Upper lobe of right lung (tissue), 1 donor: Measurements from ENCODE around the gene CHST8. TPM values are rescaled to one million over a fixed set of nuclear protein-coding genes. Genes with fewer than 3 reads are reported as not detected.

ENCODE experiments used
- ATAC-seq: fragments of 200-7000 bp; cut with Tn5 transposase; one replicate; pipeline ENCODE4 v1.9.1; 2020; ENCODE audit warnings: mild to moderate bottlenecking, moderate library complexity
- DNase-seq: peaks from one replicate; pipeline ENCODE4 v3.0.0-alpha.2; 2020
- H3K27ac ChIP-seq: fragments of 200-600 bp; one replicate; pipeline ENCODE4 v1.8.0; 2022
- H3K27me3 ChIP-seq: fragments of 200-600 bp; one replicate; pipeline ENCODE4 v1.8.0; 2022; ENCODE audit warnings: mild to moderate bottlenecking
- H3K36me3 ChIP-seq: fragments of 200-600 bp; one replicate; pipeline ENCODE4 v1.8.0; 2022
- H3K4me1 ChIP-seq: fragments of 200-600 bp; one replicate; pipeline ENCODE4 v1.8.0; 2022
- H3K4me3 ChIP-seq: fragments of 200-600 bp; one replicate; pipeline ENCODE4 v1.8.0; 2022; ENCODE audit warnings: mild to moderate bottlenecking
- H3K9me3 ChIP-seq: fragments of 200-600 bp; one replicate; pipeline ENCODE4 v1.8.0; 2022
- CTCF ChIP-seq: fragments of 200-600 bp; IDR thresholded peaks from one replicate; pipeline ENCODE4 v1.8.0; 2022; ENCODE audit warnings: antibody characterized with exemption
- intact Hi-C: fragments of 100-400 bp; cut with DNase I; formaldehyde crosslinking; loops from one replicate; pipeline ENCODE4 v1.11.0; 2022
- total RNA-seq: library from RNA; stranded (reverse); fragmentation: NEBNext Ultra II Directional; extraction: Animal tissue kit (Norgen Biotek cat#: 25700); gene quantifications from one replicate; pipeline ENCODE4 v1.2.1, GENCODE V29; 2021
- donor health status: DM: no; HTN: yes; CAD: no; lungs with severe emphysema.

The CHST8 gene
- total RNA-seq, 1 donor from 2014 or later = 0.64 TPM

DNA sequence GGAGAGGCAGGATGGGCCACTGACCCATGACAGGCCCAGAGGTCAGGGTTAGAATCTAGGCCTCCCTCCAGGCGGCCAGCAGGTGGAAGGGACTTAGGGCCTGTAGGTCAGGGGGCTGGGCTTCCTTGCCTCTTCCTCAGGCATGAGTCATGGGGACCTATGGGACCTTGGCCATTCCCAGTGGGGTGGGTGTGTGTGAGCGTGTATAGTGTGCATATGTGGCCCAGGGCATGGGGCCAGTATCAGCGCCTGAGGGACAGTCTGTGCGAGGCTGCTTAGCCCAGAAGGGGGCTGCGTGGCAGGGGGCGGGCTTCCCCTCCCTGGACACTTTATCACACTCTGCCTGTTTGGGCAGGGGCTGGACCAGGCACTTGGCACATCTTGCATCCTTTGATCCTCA lies 188.2 kb downstream of the CHST8 start:
- Histone ChIP-seq H3K9me3 (no peaks in the 10 kb centered on the region), H3K27ac (no peak overlapping the region), H3K36me3 (peaks cover 47% of the 10 kb centered on the region), H3K4me1 (peaks cover 4% of the 10 kb centered on the region), H3K4me3 (no peak overlapping the region), H3K27me3 (no peaks in the 10 kb centered on the region)
- intact Hi-C loops = no loop called here
- peak; percentile 50 for DNase-seq
- no peak for ATAC-seq
- TF ChIP-seq CTCF = no peak

DNA sequence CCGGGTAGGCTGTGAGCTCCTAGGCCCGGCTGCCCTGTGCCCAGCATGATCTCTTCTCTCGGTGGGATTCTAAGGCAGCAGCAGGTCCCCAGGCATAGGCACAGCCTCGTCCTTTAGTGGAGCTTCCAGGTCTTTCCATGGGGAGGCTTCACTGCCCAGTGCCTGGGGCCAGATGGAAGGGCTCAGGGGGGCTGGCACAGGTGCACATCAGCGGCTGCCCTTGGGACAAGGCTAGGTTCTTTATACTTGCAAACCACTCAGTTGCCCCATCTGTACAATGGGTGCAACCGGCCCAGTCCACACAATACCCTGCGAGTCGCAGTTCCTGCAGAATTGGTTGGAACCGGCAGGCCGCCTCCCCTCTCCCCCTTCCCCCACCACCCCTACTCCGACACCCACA lies 189.1 kb downstream of the CHST8 start:
- no peak overlapping the region for H3K27ac ChIP-seq
- no peak for TF ChIP-seq CTCF
- H3K4me3 ChIP-seq = no peak overlapping the region
- H3K9me3 ChIP-seq = no peaks in the 10 kb centered on the region
- H3K4me1 ChIP-seq = peaks cover 9% of the 10 kb centered on the region
- intact Hi-C loops = no loop called here
- no peak for ATAC-seq
- DNase-seq = peak; percentile 48
- peaks cover 41% of the 10 kb centered on the region for H3K36me3 ChIP-seq
- no peaks in the 10 kb centered on the region for H3K27me3 ChIP-seq

DNA sequence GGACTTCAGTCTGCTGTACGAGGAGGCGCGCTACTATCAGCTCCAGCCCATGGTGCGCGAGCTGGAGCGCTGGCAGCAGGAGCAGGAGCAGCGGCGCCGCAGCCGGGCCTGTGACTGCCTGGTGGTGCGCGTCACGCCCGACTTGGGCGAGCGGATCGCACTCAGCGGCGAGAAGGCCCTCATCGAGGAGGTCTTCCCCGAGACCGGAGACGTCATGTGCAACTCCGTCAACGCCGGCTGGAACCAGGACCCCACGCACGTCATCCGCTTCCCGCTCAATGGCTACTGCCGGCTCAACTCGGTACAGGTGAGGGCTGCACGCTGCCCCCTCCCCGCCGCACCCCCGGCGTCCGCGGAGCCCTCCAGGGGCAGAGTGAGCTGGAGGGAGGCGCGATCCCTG lies 189.5 kb downstream of the CHST8 start:
- Histone ChIP-seq H3K4me3 (no peak overlapping the region), H3K27ac (no peak overlapping the region), H3K27me3 (no peaks in the 10 kb centered on the region), H3K36me3 (peaks cover 41% of the 10 kb centered on the region), H3K9me3 (no peaks in the 10 kb centered on the region), H3K4me1 (peaks cover 13% of the 10 kb centered on the region)
- TF ChIP-seq CTCF = no peak
- intact Hi-C loops = no loop called here
- ATAC-seq (no peak), DNase-seq (peak; percentile 55)

GRCh38 chr19:33811736-33812387 lies 190.1 kb downstream of the CHST8 start:
- ATAC-seq (no peak), DNase-seq (peak; percentile 38)
- Histone ChIP-seq H3K27me3 (no peaks in the 10 kb centered on the region), H3K4me3 (no peak overlapping the region), H3K27ac (no peak overlapping the region), H3K36me3 (peaks cover 38% of the 10 kb centered on the region), H3K4me1 (peaks cover 14% of the 10 kb centered on the region), H3K9me3 (no peaks in the 10 kb centered on the region)
- intact Hi-C loops = no loop called here
- TF ChIP-seq CTCF = no peak

DNA sequence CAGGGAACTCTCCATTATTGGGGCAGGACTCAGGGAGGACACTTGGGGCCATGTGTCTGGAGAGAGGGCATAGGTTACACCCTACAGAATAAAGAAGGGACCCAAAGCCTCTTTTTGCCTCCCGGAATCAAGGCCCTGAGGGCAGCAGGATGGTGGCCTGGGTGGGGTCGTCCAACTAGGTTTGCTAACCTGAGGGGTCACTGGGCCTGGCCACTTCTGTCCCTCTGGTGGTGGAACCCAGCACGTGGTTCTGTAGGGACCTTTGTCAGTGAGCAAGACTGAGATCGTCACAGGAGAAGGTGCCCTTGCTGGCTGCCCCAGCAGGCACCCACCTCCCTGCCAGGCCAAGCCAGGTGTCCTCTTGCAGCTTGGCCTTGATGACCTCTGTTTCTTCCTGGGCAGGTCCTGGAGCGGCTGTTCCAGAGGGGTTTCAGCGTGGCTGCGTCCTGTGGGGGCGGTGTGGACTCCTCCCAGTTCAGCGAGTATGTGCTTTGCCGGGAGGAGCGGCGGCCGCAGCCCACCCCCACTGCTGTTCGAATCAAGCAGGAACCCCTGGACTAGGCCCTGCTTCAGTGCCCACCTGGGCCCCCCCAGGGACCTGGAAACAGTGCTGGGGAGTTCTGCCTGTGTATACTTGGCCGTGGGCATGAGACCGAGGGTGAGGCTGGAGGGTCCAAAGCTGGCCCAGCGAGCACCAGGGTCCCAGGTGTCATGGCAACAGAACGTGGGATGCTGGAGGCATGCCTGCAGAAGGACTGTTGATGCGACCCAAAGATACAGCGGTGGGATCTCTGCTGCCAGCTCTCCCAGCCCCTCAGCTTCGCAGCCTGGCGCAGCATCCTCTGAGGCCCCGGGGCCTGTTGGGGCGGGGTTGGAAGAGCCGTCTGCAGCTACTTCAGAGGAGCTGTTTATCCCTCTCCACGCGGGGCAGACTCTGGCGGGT lies 190.9 kb downstream of the CHST8 start:
- DNase-seq (peak; percentile 55), ATAC-seq (no peak)
- Histone ChIP-seq H3K27ac (no peak overlapping the region), H3K4me3 (no peak overlapping the region), H3K27me3 (no peaks in the 10 kb centered on the region), H3K36me3 (peaks cover 30% of the 10 kb centered on the region), H3K9me3 (no peaks in the 10 kb centered on the region), H3K4me1 (peaks cover 14% of the 10 kb centered on the region)
- intact Hi-C loops = no loop called here
- no peak for TF ChIP-seq CTCF
